OCI-LY3 (cell line): ENCODE data around the gene SNX18.

Source experiments
- EZH2phosphoT487 ChIP-seq: fragments of 200-600 bp; shearing (Covaris generic); IDR thresholded peaks from 2 replicates; pipeline ENCODE4 v1.6.1; 2018; ENCODE audit warnings: antibody characterized with exemption, mixed run types, low read depth
- TF ChIP-seq, protein P1 (sequence below): fragments of 200-600, 300-600 bp; sonication (generic); IDR thresholded peaks from 2 replicates; pipeline ENCODE4 v1.5.1; 2014; ENCODE audit warnings: antibody characterized with exemption, low read length, low read depth

DNA sequence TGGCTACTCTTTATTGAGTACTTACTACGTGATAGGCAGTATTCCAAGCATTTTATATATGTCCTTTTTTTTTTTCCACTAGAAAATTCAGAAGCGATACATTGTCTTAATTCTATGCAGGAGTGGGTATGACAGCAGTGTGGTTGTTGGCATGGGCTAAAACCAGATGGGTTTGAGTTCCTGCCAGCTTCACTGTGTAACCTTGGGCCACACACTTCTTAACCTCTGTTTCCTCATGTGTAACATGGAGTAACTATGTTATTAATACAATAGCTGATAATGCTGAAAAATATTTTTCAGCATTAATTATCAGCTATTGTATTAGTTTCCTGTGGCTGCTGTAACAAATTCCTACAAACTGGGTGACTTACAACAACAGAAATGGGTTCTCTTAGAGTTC lies 12.0 kb downstream of the SNX18 start:
- TF ChIP-seq, protein P1, sequence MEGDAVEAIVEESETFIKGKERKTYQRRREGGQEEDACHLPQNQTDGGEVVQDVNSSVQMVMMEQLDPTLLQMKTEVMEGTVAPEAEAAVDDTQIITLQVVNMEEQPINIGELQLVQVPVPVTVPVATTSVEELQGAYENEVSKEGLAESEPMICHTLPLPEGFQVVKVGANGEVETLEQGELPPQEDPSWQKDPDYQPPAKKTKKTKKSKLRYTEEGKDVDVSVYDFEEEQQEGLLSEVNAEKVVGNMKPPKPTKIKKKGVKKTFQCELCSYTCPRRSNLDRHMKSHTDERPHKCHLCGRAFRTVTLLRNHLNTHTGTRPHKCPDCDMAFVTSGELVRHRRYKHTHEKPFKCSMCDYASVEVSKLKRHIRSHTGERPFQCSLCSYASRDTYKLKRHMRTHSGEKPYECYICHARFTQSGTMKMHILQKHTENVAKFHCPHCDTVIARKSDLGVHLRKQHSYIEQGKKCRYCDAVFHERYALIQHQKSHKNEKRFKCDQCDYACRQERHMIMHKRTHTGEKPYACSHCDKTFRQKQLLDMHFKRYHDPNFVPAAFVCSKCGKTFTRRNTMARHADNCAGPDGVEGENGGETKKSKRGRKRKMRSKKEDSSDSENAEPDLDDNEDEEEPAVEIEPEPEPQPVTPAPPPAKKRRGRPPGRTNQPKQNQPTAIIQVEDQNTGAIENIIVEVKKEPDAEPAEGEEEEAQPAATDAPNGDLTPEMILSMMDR: no peak
- no peak for TF ChIP-seq EZH2phosphoT487
